LNCAP (cell line): ENCODE measurements around the gene RUFY3.

ENCODE experiments used
- TF ChIP-seq, protein P1 (sequence below): fragments of 450-650 bp; IDR thresholded peaks from 2 replicates; pipeline ENCODE4 v1.5.1; 2017; ENCODE audit warnings: mild to moderate bottlenecking

RUFY3 gene

DNA sequence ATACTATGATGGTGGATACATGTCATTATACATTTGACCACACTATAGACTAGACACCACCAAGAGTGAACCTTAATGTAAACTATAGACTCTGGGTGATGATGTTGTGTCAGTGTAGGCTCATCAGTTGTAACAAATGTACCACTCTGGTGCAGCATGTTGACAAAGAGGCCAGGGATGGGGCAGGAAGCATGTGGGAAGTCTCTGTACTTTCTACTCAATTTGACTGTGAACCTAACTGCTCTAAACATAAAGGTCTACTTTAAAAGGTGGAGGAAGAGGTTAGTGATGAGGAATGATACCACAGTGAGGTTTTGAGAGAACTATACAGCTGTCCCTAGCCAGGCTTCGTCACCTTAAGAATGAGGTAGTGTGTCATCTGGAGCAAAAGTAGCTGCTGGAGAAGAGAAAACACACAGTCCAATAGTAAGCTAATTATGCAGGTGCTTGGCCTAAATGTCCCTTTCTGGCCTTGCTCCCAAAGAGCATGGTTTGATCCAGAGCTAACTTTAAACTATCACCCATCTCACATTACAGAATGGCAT lies 79.6 kb downstream of the RUFY3 start:
- TF ChIP-seq, protein P1, sequence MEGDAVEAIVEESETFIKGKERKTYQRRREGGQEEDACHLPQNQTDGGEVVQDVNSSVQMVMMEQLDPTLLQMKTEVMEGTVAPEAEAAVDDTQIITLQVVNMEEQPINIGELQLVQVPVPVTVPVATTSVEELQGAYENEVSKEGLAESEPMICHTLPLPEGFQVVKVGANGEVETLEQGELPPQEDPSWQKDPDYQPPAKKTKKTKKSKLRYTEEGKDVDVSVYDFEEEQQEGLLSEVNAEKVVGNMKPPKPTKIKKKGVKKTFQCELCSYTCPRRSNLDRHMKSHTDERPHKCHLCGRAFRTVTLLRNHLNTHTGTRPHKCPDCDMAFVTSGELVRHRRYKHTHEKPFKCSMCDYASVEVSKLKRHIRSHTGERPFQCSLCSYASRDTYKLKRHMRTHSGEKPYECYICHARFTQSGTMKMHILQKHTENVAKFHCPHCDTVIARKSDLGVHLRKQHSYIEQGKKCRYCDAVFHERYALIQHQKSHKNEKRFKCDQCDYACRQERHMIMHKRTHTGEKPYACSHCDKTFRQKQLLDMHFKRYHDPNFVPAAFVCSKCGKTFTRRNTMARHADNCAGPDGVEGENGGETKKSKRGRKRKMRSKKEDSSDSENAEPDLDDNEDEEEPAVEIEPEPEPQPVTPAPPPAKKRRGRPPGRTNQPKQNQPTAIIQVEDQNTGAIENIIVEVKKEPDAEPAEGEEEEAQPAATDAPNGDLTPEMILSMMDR: no peak

DNA sequence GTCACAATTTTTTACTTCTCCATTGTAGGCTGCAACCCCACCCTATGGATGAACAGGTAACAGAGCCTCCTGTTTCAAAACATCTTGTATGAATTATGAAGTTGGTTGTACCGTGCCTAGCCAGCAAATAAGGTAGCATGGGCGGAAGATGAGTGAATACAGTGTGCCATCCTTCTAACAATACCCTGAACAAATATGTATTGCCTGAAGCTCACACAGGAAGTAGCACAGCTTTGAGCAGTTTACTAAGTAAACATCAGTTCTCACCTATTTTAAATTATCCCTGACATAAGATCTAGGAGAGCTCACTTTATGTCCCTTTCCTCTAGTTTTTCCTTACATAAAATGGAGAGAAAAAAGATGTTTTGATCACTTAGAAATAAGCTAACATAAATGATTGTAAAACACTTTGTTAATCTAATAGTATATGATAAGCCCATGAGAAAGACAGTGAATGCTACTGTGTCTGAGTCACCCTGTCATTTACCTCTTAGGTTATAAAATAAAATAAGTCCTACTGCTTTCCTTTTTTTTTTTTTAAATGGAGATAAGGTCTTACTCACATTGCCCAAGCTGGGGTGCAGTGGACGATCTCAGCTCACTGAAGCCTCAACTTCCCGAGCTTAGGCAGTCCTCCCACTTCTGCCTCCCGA lies 81.3 kb downstream of the RUFY3 start:
- TF ChIP-seq, protein P1: no peak

DNA sequence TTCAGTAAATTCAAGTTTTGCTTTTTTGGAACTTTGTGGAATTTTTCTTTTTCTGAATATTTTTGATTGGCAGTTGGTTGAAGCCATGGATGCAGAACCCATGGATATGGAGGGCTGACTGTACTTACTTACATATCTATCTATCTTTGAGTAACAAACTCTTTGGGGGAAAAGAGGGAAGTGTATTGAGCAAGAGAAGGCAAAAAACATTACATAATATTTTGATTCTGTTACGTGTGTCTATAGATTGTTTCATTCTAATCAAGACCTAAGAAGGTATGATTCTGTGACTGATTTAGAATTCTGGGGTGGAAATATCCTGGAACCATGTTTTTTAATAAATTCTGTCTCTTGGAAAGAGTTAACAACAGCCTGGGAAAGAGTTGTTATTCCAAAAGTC lies 86.4 kb downstream of the RUFY3 start:
- TF ChIP-seq, protein P1: no peak

DNA sequence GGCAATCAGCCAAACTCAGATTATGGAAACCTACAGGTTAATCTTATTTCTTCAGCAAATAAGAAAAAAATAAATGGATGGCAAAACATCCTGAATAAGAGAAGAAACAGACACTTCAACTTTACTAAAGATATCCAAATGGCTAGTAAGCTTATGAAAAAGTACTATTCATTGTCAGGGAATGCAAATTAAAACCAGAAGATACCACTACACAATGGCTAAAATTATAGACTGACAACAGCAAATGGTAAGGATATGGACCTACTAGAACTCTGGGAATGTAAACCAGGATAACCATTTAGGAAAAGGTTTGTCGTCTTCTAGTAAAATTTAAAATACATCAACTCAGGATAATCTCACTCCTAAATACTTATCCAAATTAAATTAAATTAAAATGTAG lies 93.6 kb downstream of the RUFY3 start:
- TF ChIP-seq, protein P1: no peak

DNA sequence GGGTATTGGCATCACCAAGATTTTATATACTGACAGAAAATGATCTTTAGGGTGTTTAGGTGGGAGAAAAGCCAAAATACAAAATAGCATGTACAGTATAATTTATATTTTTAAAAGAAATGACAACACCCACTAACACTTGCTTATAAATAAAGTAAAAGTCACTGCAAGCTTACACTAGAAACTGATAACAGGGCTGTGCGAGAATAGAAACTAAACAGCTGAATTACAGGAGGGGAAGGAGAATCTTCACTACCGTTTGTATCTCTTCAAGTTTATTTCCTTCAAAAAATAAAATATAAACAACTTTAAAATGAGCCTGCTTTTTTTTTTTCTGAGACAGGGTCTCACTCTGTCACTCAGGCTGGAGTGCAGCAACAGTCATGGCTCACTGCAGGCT lies 95.1 kb downstream of the RUFY3 start:
- TF ChIP-seq, protein P1: no peak

DNA sequence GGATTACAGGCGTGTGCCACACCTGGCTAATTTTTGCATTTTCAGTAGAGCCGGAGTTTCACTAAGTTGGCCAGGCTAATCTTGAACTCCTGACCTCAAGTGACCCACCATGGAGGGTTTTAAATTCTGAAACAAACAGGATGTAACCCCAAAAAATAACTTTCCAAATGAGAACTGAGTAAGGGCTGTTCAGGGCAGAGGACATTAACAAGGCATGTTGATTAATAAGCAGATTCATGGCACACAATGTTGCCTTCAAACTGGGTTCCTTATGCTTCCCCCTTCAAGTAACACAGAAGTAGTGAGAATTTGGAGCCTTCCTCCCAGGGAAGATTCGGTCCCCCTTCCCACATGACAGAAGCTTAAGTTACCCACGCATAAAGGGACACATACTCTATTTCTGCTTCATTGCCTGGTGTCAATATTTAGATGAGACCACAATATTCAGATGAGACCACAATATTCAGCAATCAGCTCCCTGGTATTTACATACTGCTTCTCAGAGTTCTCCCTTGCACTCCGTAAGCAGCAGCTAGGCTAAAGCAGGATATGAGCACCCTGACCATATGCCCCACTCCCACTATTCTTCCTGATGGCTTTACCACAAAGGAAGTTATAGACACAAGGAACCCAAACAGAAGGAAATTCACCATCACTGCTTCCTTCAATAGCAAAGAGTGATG lies 96.5 kb downstream of the RUFY3 start:
- TF ChIP-seq, protein P1: no peak

DNA sequence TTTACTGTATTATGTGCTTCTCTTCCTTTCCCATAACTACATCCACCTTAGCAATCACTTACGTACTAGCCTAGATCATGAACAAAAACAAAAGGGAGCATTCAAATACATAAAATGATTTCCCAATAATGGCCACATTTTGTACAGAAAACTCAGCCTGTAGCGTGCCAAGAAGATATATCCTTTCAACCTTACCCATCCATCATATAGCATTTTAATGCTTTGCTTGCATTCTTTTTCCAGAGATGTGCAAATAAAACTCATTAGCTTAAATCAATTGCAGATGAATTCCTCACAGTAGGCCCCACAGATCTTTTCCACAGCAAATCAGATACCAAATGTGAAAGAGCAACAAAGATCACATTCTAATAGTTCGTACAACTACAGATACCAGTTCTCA lies 97.2 kb downstream of the RUFY3 start:
- TF ChIP-seq, protein P1: no peak
